Body of pancreas (tissue), 4 donors: ENCODE results near the gene SP110. TPM values are rescaled to one million over a fixed set of nuclear protein-coding genes. Genes with fewer than 3 reads are reported as not detected.

Experiments
- ATAC-seq: fragments of 150-250 bp; one replicate; pipeline ENCODE4 v1.9.1; 2016
- DNase-seq, 4 donors: peaks; one replicate each; pipeline ENCODE4 v3.0.0-alpha.2; 2019
- H3K27ac ChIP-seq, 4 donors: fragments of 200-600 bp; sonication (generic); 1 replicate in 3 of 4; 2 replicates in 1 of 4; pipeline versions ENCODE4 v1.5.1 to v1.6.1; 2016 to 2019; ENCODE audit warnings: mild to moderate bottlenecking in 1 of 4, mixed read lengths in 1 of 4, moderate library complexity in 1 of 4
- H3K27me3 ChIP-seq, 2 donors: fragments of 200-600 bp; sonication (generic); one replicate each; pipeline ENCODE4 v1.6.0; 2016; ENCODE audit warnings: mild to moderate bottlenecking in 1 of 2
- H3K36me3 ChIP-seq, 2 donors: fragments of 200-600 bp; sonication (generic); replicated peaks in 1 of 2; 2 replicates each; pipeline ENCODE4 v1.5.1; 2016; ENCODE audit warnings: low read depth in 2 of 2; ENCODE audit not compliant: insufficient read depth in 1 of 2
- H3K4me1 ChIP-seq: fragments of 200-600 bp; sonication (generic); one replicate; pipeline ENCODE4 v1.6.0; 2016
- H3K4me3 ChIP-seq, 2 donors: fragments of 200-600 bp; sonication (generic); 1 replicate in 1 of 2; 2 replicates in 1 of 2; pipeline ENCODE4 v1.5.1; 2016 to 2019
- H3K9me3 ChIP-seq, 3 donors: fragments of 200-600 bp; sonication (generic); 1 replicate in 2 of 3; 2 replicates in 1 of 3; pipeline ENCODE4 v1.5.1; 2016
- POLR2A ChIP-seq, 3 donors: fragments of 450-650 bp; IDR thresholded peaks; one replicate each; pipeline ENCODE4 v1.6.1; 2016; ENCODE audit warnings: antibody characterized with exemption in 3 of 3, mild to moderate bottlenecking in 2 of 3
- WGBS, 2 donors: methylation state at CpG; one replicate each; pipeline ENCODE4 v1.1.5; 2017; 5-methylcytosine and 5-hydroxymethylcytosine counted together
- intact Hi-C: fragments of 100-400 bp; cut with DNase I; formaldehyde crosslinking; loops from one replicate; pipeline ENCODE4 v1.15.1; 2023
- total RNA-seq, 2 donors: library from RNA; depleted of rRNA; stranded (reverse); fragments of >200 nt; gene quantifications; one replicate each; pipeline ENCODE4 v1.1.0, GENCODE V29; 2016
- TF ChIP-seq, protein P1 (sequence below), 7 experiments: fragments of 450-650 bp in 4 of 7; fragments of 200-600 bp in 3 of 7; sonication (generic) in 3 of 7; IDR thresholded peaks; one replicate each; pipeline ENCODE4 v1.5.1; 2016 to 2019; ENCODE audit warnings: antibody characterized with exemption in 7 of 7

Gene SP110
- total RNA-seq, 2 donors from 2014 or later: 9.9 to 12.9 TPM

DNA sequence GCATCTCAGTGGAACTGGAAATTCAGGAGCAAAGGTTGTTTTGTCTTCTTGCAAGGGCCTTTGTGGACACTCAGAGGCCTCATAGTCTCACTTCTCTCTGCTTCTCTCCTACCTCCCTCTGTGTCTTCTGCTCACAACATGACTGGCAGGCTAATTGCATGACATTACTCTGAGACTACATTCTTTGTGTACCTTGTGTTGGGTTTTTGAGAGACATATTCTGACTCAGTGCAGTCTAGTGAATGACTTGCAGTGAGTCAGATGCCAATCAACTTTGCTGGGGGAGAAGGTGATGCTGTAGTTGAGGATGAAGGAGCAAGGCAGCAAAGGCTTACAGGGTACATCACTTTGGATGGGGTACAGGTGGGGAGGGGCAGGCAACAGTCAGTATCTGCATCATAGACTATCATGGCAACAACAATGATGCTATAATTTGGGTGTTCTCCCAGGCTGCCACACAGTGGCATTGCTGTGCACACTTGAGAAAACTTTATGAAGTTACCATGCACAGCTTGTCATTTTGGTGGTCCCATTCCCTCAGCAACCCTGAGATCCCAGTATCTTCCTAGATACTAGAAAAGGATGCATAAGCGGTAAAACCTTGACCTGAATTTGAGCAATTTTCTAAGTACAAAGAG, 81.8 kb downstream of the SP110 start:
- H3K4me3 ChIP-seq: no peak overlapping the region
- TF ChIP-seq, protein P1, sequence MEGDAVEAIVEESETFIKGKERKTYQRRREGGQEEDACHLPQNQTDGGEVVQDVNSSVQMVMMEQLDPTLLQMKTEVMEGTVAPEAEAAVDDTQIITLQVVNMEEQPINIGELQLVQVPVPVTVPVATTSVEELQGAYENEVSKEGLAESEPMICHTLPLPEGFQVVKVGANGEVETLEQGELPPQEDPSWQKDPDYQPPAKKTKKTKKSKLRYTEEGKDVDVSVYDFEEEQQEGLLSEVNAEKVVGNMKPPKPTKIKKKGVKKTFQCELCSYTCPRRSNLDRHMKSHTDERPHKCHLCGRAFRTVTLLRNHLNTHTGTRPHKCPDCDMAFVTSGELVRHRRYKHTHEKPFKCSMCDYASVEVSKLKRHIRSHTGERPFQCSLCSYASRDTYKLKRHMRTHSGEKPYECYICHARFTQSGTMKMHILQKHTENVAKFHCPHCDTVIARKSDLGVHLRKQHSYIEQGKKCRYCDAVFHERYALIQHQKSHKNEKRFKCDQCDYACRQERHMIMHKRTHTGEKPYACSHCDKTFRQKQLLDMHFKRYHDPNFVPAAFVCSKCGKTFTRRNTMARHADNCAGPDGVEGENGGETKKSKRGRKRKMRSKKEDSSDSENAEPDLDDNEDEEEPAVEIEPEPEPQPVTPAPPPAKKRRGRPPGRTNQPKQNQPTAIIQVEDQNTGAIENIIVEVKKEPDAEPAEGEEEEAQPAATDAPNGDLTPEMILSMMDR (IDR thresholded peaks at IDR 0.05): no peak
- TF ChIP-seq POLR2A (IDR thresholded peaks at IDR 0.05): no peak
- H3K27me3 ChIP-seq: no peaks in the 10 kb centered on the region
- H3K4me1 ChIP-seq: no peaks in the 10 kb centered on the region
- DNase-seq: no peak
- ATAC-seq: no peak
- H3K9me3 ChIP-seq: no peaks in the 10 kb centered on the region
- 93 to 96% methylated on average over 1 of the region's 1 CpG for WGBS, 2 donors
- no peak overlapping the region for H3K27ac ChIP-seq
- no peaks in the 10 kb centered on the region for H3K36me3 ChIP-seq
- intact Hi-C loops: no loop called here

DNA sequence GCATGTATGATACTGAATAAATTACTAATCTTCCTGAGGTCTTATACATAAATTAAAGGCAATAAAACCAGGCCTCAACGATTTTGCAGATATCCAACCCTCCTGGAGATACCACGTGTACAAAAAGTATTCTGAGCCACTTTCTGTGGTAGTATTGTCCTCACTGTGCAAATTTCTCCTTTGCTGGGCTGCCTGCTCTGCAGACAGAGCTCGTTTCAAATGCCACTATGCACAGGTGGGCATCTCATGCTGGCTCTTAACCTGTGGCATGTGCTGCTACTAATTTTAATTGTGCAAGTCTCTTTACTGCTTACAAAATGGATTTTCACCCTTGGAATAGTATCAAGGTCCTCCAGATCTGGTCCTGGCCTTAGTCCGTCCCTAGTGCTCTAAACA, 84.7 kb downstream of the SP110 start:
- ATAC-seq (no peak), DNase-seq (no peak)
- Histone ChIP-seq H3K4me3 (no peak overlapping the region), H3K4me1 (peaks cover 20% of the 10 kb centered on the region), H3K27me3 (no peaks in the 10 kb centered on the region), H3K36me3 (no peaks in the 10 kb centered on the region), H3K9me3 (no peaks in the 10 kb centered on the region), H3K27ac (no peak overlapping the region)
- intact Hi-C loops: no loop called here
- TF ChIP-seq POLR2A (IDR thresholded peaks at IDR 0.05): no peak
- TF ChIP-seq, protein P1 (IDR thresholded peaks at IDR 0.05): no peak
- 29 to 55% methylated on average over 4 of the region's 4 CpGs for WGBS, 2 donors

DNA sequence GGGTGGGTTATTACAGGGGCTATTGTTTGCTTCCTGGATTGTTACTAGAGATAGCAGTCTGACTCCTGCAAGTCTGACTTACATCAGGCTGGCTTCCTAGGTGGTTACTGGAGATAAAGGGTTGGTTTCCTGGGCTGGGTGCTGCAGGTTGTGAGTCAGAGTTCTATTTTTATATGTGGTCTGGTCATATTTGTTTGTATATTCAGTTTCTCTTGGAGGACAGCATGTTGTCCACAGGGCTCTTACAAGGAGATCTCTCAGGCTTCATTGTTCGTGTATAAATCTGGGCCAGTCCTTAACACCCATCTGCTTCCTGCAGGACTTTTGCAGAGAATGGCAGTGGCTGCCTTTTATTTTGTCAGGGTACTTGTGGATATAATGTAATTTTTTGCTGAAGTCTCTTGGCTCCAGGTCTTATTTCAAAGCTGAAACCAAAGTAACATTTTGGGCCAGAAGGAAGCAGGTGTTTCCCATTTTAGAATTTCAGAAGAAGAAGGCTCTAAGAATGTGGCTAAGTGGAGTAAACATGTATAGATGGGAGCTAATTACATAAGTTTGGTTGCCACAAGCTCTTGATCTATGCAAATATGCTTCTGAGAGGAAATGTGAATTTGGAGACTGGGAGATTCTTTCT, 85.2 kb downstream of the SP110 start:
- H3K4me1 ChIP-seq: peaks cover 20% of the 10 kb centered on the region
- no peak for TF ChIP-seq POLR2A (IDR thresholded peaks at IDR 0.05)
- TF ChIP-seq, protein P1 (IDR thresholded peaks at IDR 0.05): no peak
- H3K9me3 ChIP-seq: no peaks in the 10 kb centered on the region
- no peak overlapping the region for H3K27ac ChIP-seq
- DNase-seq (no peak), ATAC-seq (no peak)
- H3K27me3 ChIP-seq: no peaks in the 10 kb centered on the region
- H3K36me3 ChIP-seq: no peaks in the 10 kb centered on the region
- H3K4me3 ChIP-seq: no peak overlapping the region
- intact Hi-C loops: no loop called here
- 38 to 61% methylated on average over 1 of the region's 1 CpG for WGBS, 2 donors

DNA sequence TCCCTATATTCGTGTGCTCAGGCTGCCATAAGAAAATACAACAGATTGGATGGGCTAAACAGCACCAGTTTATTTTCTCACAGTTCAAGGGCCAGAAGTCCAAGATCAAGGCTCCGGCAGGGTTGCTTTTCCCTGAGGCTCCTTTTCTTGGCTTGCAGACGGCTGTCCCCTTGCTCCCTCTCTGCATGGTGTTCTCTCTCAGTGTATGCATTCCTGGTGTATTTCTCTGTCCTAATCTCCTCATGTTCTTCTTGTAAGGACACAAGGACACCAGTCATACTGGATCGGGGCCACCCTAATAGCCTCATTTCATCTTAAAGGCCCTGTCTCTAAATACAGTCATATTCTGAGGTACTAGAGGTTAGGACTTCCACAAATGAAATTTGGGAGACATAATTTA, 88.4 kb downstream of the SP110 start:
- no peaks in the 10 kb centered on the region for H3K9me3 ChIP-seq
- TF ChIP-seq, protein P1 (IDR thresholded peaks at IDR 0.05): no peak
- TF ChIP-seq POLR2A (IDR thresholded peaks at IDR 0.05): no peak
- H3K36me3 ChIP-seq: no peaks in the 10 kb centered on the region
- no peak overlapping the region for H3K4me3 ChIP-seq
- H3K4me1 ChIP-seq: peaks cover 20% of the 10 kb centered on the region
- intact Hi-C loops: no loop called here
- ATAC-seq: peak; percentile 57
- no peaks in the 10 kb centered on the region for H3K27me3 ChIP-seq
- WGBS, 2 donors: 27 to 69% methylated on average over 4 of the region's 4 CpGs
- H3K27ac ChIP-seq: peak overlapping the region; percentile 21 to 72 (median 35)
- peak in 2 of 4 donors; percentile 19 to 26 for DNase-seq
